22Rv1 (cell line): ENCODE data around the gene CLMN.

ENCODE experiments used
- H3K27ac ChIP-seq: fragments of 450-650 bp; 2 replicates; pipeline ENCODE4 v1.5.1; 2017
- CTCF ChIP-seq: fragments of 450-650 bp; IDR thresholded peaks from 2 replicates; pipeline ENCODE4 v1.5.1; 2017; ENCODE audit warnings: mild to moderate bottlenecking
- ZFX ChIP-seq: fragments of 450-650 bp; IDR thresholded peaks from 2 replicates; pipeline ENCODE4 v1.6.1; 2017; ENCODE audit warnings: antibody characterized with exemption, borderline replicate concordance

The CLMN gene

DNA sequence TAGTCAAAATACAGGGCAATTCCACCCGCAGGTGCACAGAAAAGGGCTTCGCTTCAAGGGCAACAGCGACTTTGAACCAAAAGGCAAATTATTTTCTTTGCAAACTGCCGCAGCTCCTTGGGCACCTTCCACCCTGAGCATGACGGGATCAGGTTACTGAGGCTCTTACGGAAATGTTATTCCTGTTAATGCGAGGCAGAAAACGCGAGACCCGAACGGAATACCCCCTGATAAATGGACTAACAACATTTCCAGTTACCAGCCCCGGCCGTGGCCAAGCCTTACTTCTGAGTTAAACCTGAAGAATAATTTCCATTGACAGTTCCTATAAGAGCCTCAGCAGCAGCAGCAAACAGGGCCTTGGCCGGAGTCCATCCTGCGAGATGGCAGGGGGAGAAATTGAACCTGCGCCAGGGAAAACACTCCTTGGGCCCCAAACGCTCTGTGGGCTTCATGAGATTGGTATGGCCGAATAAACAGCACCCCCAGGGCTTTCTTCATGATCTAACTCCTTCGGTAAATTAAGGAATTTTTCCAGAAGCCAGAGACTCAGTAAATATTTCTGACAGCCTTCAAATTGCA, 92.3 kb downstream of the CLMN start:
- H3K27ac ChIP-seq, result no peak overlapping the region
- no peak for TF ChIP-seq ZFX
- no peak for TF ChIP-seq CTCF

DNA sequence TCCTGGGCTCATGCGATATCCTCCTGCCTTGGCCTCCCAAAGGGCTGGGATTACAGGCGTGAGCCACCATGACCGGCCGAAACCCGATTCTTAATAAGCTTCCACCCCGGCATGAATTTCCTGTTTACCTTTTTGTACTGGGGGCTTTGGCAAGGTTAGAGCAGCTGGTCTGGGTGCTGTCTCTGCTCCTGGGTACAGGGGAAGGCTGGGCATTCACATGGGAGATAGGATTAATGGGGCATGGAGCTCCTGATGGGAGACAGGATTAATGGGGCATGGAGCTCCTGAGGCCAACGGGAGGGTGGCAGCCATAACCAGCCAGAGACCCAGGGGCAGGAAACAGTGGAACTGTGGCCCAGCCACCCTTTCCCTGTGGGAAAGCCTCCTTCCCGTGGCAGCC, 92.9 kb downstream of the CLMN start:
- no peak overlapping the region for H3K27ac ChIP-seq
- TF ChIP-seq ZFX (no peak), CTCF (no peak)

GRCh38 chr14:95225251-95225887, 94.3 kb downstream of the CLMN start:
- TF ChIP-seq ZFX (no peak), CTCF (no peak)
- H3K27ac ChIP-seq, result no peak overlapping the region

- no peak overlapping the region for H3K27ac ChIP-seq
- no peak for TF ChIP-seq ZFX
- TF ChIP-seq CTCF, result no peak
Observed at GRCh38 chr14:95222870-95223398, 96.8 kb downstream of the CLMN start.

DNA sequence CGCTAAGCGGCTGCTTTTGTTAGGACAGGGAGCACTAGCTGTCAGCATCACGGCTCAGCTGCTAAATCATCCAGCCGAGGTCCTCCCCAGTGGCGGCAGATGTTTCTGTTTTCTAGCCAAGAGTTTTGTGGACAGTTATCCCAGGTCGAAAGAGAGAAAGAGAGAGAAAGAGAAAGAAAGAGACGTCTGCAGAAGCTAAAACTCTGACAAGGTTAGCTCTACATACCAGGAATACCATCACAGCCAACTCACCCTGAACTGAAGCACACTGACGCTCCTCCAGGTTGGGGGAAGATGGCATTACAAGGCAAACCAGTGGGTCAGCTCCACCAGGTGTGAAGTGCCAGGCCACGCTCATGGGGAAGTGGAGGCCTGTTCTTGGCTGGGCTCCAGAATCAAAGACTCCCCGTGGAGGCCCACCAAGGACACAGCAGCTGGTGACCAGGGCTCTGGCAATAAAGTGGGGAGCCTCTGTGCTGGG, 97.5 kb downstream of the CLMN start:
- no peak overlapping the region for H3K27ac ChIP-seq
- no peak for TF ChIP-seq ZFX
- TF ChIP-seq CTCF, result no peak

DNA sequence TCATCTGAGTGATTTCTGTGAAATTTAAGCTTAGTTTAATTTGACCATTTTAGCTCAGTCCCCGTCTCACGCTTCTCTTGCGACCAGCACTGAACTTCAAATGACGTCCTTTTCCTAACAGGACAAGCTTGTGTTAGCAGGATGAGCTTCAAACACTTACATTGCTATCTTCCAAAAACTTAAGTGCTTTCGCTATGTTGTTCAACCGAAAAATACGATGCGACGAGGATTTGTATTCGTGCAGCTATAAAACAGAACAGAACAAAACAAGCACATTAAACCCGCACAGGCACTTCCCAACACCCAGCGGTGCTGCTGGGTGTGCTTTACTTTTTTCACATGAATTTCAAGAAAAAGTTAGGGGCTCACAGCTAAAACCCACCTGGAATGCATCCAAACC, 98.2 kb downstream of the CLMN start:
- no peak overlapping the region for H3K27ac ChIP-seq
- TF ChIP-seq ZFX, result no peak
- no peak for TF ChIP-seq CTCF

GRCh38 chr14:95220663-95221231, 99.0 kb downstream of the CLMN start:
- no peak overlapping the region for H3K27ac ChIP-seq
- TF ChIP-seq ZFX (no peak), CTCF (no peak)
